ENCODE results near the gene MAFG.

Gene MAFG

GRCh38 chr17:81889602-81890001, 37.9 kb downstream of the MAFG start:
- no peak for DNase-seq

GRCh38 chr17:81888988-81889595, 38.4 kb downstream of the MAFG start:
- DNase-seq: no peak

GRCh38 chr17:81888105-81888987, 39.2 kb downstream of the MAFG start:
- DNase-seq: no peak

- peak; percentile 40 for DNase-seq
These were observed 41.5 kb downstream of the MAFG start for GRCh38 chr17:81885869-81886548.

- DNase-seq: no peak
These were observed 42.1 kb downstream of the MAFG start for GRCh38 chr17:81885454-81885853.

GRCh38 chr17:81884968-81885367, 42.6 kb downstream of the MAFG start:
- no peak for DNase-seq

GRCh38 chr17:81884520-81884919, 43.0 kb downstream of the MAFG start:
- DNase-seq: no peak

- no peak for DNase-seq
These were observed 48.4 kb downstream of the MAFG start for GRCh38 chr17:81879121-81879520.

- DNase-seq: no peak
These were observed 49.2 kb downstream of the MAFG start for GRCh38 chr17:81878294-81878693.

- no peak for DNase-seq
These were observed 50.0 kb downstream of the MAFG start for GRCh38 chr17:81877569-81877968.

GRCh38 chr17:81871387-81872230, 55.9 kb downstream of the MAFG start:
- DNase-seq: peak; percentile 94

GRCh38 chr17:81870981-81871386, 56.6 kb downstream of the MAFG start, which contains the start of gene ARHGDIA:
Gene ARHGDIA, minus strand, starts transcription at chr17:81871337. Its CDS starts 1,407 bp downstream, at chr17:81869930.
- DNase-seq: no peak

- DNase-seq: peak; percentile 54
These were observed 57.2 kb downstream of the MAFG start for GRCh38 chr17:81870131-81870980.

- DNase-seq: no peak
These were observed 58.1 kb downstream of the MAFG start for GRCh38 chr17:81869221-81870130.

GRCh38 chr17:81868674-81869220, 58.8 kb downstream of the MAFG start:
- DNase-seq: no peak
